NCI-H146 (cell line): ENCODE data around the gene NXN.

ENCODE experiments used
- DNase-seq: peaks from one replicate; lab custom pipeline; 2025; lab: John Stamatoyannopoulos, UW

Gene NXN

DNA sequence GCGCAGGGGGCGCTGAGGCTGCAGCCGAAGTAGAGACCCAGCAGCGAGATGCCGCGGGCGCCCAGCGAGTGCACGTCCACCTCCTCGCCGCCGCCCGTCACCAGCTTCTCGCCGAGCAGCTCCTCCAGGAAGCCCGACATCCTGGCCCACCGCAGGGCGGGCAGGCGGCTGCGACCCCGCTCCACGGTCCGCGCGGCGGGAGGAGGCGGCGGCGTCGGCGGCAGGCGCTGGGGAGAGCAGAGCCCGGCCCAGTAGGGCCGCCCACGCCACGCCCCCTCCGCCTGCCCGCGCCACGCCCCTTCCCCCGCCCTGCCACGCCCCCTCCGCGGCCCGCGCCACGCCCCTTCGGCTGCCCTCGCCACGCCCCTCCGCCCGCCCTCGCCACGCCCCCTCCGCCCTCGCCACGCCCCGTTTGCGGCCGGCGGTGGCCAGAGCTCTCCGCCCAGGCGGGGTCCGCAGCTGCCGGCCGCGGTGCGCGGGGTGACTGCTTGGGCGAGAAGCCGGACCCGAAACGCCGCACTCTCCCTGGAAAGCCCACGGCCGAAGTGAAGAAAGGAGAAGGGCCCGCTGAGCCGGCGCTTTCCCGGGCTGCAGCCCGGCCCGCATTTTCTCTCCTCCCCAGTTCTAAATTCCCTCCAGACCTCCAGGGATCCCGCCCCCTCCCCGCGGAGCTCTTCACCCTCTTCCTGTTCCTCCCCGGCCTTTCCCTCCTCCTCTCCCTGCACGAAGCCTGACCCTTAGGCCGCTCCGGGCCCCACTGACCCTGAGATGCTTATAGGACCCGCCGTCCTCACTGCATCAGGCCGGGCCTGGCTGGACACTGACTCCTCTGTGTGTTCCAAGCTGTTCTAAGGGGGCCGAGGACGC, at the start of gene NXN:
Gene NXN (minus strand): TSS at position 238 of the 867 bp plus-strand sequence.
- DNase-seq, result peak; percentile 86

DNA sequence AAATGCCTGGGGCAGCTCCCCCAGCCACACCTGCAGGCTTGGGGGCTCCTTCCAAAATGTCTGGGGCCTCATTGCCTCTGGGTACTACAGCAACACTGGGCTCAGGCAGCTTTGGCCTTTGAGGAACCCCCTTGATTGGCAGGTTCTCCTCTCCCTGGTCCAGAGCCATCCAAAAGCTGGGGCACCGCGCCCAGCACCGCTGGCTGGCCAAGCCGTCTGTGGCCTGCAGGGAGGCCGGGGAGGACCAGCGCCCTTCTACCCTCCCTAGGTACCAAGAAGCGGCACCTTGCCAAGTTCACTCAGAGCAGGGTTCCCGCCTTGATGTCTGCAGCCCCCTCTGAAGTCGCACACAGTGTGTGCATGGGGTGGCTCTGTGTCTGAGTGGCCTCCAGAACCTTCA, 47.5 kb upstream of the NXN start:
- DNase-seq, result no peak

DNA sequence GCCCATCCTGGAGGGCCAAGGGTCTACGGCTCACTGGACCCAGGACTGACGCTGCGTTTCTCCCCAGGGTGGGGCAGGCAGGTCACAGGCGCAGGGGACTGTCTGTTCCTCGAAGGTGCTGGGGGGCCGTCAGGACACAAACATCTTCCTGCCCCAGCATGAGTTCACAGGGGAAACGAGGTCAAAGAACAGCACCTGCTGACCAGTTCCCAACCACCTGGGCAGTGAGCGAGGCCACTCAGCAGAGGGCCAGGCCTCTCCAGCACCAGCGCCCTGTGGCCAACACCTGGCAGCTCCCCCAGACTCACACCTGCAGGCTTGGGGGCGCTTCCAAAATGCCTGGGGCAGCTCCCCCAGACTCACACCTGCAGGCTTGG, 47.0 kb upstream of the NXN start:
- no peak for DNase-seq

DNA sequence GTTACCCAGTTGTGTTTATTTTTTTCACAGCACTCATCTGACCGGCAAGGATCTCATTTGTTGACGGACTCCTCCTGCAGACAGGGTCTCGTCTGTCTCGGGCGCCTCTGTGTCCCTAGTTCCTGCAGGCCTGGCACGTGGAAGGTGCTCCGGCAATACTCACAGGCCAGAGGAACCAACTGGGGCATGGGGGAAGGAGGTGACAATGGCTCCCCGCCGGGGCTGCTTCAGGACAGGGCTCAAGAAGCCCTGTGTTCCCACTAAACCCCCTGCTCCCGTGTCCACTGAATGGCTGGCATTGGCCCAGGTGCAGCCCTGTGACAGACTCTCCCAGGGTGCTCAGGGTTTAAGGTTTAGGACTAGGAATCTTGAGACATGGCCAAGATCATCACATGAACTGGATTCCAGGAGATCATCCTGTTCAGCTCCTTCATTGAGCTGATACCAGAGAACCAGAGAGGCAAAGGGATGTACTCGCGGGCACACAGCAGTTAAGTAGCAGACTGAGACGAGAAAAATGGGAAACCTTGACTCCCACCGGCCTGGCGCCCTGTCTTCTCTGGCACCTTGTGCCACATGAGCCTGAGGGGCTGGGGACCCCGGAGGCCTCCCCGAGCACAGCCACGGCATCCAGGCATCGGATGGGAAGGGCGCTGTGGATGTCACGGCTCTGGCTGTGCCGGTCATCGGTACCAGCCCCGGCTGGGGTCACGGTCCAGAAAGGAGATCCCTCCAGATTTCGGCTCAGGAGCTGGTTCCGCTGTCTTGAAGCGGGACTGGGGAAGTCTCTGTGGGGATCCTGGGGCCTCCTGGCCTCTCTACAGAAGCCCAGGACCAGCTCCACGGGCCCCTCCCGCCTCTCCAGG, 46.4 kb upstream of the NXN start:
- DNase-seq, result no peak

DNA sequence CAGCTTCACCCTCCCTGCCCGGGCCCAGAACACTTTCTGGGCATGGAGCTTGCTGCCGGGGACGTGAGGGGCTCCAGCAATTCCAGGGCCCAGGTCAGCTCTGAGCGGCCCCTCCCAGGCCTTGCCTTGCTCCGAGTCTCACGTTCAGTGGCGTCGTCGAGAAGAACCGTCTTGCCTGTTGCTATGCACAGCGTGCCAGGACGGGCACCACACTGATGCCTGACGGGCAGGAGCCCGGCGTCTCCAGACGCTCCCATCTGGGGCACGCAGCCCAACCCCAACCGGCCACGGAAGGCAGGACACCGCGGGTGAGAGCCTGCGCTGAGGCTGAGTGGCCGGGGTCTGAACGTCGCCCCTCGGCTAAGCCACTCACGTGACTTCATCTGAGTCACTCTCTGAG, 44.5 kb upstream of the NXN start:
- no peak for DNase-seq

DNA sequence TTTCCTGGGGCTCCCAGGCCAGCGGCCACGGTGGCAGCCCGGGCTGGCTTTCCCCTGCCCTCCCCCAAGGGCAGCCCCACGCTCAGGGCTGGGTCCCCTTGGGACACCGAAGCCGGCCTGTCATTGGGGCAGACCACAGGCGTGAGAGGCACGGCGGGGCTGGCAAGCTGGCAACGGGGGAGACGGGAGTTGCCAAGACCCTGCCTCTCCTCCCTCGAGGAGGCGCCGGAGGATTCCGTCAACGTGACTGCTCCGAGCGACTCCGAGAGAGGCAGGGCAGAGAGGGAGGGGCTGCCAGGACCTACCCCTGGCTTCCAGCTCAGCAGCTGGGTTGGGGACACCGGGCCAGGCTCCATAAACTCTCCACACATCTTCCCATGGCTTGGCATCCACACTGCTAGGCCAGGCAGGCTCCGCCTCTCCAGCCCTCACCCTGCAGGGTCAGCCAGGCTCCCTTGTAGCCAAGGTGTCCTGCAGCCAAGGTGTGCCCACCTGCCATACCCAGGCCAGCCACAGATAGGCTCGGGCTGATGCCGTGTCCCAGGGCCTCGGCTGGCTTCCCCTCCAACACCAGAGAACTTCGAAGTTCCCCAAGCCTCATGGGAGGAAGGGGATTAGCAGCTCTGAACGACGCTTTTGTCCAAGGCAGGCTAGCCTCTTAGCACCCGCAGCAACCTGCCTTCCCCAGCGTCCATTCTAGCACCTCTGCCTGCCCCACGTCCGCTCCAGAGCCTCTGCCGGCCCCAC, 42.9 kb upstream of the NXN start:
- DNase-seq, result no peak

DNA sequence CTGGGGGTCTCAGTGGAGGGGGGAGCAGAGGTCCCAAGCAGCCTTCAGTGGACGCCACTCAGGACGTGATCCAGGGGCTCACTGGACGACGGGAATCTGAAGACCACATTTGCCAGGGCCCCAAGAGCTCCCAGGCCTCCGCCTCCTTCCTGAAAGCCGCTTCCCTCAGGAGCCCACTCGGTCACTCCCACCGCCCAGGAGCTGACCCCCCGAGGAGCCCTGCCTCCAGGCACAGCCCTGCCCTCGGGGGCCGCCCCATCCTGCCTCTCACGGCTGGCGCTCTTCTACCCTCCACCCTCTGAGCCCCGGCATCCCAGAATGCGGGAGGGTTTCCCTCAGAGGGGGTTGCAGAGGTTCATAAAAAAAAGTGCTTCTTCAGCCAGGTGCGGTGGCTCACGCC, 41.6 kb upstream of the NXN start:
- no peak for DNase-seq

DNA sequence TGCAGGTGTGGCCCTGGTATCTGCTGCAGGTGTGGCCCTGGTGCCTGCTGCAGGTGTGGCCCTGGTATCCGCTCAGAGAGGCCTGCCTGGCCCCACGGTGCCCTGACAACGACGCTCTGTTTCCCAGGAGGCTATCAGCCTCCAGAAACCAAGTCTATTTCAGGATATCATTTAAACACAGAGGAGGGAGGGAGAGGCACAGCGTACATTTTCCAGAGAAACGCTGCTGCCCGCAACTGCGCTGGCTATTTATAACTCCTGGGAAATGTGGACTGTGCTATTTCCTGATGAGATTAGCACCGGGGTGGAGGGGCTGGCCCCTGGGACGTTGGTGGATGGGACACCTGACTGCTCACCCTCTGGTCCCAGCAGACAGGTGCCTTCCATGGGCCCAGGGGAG, 39.9 kb upstream of the NXN start:
- no peak for DNase-seq

DNA sequence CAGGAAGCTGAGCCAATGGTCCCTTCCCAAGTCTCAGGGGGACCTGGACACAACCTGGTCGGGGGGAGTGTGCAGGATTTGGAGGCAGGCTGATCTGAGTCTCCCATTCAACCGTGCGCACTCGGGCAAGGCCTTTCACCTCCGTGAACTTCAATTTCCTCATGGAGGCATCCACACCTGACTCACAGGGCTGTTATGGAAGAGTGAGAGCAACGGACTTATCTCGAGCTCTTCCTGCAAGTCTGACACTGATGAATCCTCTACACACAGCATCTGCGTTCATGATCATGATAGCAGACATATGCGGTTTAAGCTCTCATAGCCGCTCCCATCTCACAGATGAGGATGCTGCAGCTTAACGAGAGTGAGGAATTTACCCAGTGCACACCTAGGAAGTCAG, 39.0 kb upstream of the NXN start:
- DNase-seq, result no peak

DNA sequence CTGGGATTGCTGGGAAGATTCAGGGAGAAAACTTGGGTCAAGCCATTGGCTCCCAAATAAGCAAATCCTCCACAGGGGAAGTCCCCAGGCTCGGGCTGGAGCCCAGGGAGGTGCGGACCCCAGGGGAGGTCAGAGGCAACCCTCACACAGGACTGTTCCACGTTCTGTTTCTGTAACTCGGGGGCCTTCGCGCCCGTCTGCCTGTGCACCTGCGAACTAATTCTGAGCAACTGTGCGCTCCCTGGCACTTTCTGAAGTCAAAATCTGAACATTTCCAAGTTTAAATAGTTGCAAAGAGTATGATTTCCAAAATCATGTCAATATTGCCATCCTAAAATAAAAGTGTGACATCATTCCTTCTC, 34.1 kb upstream of the NXN start:
- DNase-seq, result no peak

DNA sequence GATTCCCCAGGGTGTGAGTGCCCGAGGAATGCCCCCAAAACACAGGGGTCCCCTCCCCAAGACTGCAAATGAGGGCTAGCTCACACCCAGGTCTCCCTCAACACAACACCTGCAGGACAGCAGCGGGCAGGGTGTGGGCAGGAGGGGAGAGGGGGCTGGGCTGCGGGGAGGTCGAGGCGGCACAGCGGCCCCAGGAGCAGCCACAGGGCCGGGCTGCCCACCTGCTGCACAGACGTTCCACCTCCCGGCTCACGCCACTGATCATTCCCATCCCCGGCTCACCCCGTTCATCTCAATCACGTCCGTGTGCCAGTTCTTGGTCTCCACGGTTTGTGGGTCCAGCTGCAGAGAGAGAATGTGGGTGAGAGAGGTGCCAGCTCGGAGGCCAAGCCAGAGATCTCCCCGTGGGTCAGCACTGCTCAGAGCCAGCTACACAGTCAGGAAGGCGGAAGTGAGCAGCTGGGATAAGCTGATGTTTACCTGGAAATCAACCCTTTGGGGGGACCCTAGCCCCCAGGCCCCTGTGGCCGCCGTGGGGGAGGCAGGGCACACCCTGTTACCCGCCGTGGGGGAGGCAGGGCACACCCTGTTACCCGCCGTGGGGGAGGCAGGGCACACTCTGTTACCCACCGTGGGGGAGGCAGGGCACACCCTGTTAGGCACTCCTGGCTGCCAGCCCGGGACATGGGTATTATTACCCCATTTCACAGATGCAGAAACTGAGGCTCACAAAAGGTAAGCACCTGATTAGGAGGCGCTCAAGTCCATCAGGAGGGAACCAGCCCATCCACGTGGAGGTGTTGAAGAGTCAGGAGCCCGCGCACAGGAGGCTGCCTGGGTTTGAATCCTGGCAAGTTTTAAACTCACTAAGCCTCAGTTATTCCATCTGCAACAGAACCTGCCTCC, 33.5 kb upstream of the NXN start:
- DNase-seq, result no peak

DNA sequence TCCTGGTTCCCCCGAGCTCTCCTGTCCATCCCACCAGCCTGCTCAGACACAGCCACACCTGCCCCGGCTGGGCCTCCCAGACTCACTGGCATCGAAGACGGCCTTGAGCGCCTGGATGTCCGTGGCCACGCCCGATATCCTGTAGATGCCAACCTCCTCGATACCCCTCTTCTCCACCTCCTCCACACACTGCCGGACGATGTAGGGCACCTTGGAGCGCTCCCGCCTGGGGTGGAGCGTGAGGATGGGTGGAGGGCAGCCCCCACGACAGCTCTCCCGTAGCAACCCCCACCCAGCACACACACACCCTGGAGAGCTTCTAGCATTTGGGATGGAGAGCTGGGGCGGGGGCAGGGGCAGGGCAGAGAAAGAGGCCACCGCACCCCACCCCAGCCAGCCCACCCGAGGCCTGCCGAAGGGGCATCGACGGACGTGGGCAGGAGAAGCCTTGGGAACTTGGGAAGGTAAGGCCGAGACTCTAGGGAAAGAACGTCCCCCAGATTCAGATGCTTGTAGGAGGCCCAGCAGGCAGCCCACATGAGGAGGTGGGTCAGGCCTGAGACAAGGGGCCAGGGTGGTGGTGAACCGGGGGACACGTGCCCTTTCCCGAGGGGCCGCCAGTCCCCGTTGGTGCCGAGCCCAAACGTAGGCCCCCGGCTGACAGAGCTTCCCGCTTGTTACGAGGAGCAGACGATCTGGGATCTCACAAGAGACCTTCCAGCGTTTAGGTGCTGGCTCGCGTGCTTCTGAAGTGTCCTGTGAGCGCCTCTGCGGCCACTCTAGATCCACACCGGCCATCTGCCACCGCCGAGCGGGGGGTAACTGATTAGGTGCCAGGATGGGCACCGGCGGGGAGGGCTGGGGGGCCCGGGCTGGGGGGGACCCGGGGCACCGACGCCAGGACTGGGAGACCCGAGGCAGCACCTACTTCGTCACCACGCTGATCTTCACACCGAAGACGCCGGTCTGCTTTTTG, 32.5 kb upstream of the NXN start:
- DNase-seq, result no peak

DNA sequence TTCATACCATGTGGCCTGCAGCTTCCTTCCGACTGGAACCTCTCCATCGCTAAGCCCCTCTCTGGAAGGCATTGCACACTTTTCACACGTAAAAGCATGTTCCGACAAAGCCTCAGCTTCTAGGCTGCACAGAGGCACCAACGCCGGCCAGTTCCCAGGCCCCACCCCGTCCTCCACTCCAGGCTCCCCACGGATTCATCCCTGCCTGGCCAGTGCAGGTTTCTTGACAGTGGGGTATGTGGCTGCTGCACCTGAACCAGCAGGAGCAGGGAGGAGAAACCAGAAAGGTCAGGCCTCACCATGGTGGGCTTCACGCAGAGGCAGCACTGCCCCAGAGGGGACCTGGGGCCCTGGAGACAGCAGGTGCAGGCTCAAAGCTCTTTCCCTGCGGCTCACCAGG, 31.6 kb upstream of the NXN start:
- no peak for DNase-seq

DNA sequence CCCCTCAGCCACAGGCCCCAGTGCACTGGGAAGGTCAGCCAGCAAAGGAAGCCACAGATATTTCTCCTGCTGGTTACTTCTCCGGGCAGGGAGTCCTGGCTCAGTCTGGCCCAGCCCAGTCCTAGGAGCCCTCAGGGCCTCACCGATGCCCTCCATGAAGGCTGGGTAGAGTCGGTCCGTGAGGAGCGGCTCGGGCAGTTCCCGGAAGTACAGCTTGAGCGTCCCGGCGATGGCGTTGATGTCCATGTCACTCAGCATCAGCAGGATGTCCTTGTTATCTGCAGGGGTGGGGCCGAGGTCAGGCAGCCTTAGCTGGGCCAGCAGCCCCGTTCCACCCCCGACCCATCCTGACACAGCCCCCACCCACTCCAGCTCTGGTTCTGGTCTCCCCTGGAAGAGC, 31.0 kb upstream of the NXN start:
- no peak for DNase-seq

DNA sequence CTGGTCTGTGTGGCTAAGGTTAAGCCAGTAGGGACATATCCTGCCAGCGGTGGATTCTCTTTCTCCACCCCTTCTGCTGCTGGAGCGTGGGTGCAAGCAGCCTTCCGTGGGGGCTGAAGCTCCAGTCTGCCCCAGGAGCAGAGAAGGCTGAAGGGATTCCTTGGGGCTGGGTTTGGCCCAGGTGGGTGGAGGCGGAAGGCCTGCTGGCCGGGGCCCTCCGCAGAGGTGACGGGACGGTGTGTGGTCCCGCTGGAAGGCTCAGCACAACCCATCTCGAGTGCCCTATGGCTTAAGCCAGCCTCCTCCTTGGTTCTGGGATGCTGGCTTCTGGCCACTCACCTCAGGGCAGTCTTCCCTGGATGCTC, 30.5 kb upstream of the NXN start:
- no peak for DNase-seq

DNA sequence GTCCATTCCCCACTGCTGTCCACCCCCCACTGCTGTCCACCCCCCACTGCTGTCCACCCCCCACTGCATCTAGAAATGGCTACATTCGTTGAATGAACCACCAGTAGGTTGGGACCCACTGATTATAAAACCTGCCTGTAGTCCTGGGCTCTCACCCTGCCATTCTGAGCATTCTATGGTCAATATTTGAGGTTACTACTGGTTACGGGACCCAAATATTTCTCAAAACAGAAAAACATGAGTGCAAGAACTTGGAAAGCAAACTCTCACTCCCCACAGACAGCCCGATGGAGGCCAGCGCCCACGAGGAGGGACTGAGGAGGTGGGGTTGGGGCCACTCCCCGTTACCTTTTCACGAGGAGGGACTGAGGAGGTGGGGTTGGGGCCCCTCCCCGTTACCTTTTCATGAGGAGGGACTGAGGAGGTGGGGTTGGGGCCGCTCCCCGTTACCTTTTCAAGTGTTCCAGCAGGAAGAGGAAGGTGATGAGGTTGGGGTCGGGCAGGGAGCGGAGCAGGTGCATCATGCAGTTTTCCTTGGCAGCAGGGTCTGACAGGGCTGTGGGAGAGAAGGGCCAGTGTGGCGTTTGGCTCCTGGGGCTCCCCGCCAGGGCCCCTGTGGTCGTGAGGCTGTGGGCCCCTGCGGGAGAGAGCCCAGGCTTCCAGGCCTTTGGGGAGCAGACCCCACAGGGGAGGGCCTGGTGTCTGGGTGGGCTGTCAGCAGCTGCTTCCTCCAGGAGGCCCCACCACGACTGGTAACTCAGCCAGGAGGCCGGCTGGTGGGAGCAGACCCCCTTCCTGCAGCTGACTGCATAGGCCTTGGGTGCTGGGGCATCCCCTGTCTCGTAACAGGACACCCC, 29.9 kb upstream of the NXN start:
- no peak for DNase-seq

DNA sequence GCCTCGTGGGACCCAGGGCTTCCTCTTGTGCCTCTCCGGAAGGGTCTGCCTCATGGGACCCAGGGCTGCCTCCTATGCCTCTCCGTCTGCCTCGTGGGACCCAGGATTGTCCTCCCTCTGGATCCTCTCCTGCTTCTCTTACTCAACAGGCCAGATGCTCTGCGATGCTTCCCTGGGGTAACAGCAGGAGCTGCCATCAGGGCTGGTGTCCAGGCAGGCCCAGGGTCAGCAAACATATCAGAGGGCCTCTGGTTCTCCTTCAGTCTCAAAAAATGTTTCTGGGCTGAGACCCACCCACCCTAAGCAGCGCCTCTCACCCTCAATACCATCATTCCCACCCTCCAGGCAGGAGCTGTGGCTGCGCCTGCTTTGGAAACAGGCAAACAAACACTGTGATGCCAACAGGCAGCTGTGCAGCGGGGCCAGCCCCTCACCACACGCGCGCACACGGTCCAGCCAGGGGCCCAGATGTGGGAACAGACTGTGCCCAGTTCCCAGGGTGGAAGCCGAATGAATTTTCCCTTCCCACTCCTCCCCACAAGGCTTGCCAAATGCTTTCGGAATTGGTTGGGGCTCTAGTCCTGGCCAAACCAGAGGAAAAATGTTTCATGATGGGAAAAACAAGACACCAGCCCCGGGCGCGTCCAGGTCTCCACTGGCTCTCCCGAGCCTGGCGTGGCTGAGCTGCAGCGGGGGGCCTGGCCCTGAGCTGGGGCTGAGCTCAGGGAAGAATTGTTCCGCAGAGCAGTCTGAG, 28.6 kb upstream of the NXN start:
- DNase-seq, result no peak

DNA sequence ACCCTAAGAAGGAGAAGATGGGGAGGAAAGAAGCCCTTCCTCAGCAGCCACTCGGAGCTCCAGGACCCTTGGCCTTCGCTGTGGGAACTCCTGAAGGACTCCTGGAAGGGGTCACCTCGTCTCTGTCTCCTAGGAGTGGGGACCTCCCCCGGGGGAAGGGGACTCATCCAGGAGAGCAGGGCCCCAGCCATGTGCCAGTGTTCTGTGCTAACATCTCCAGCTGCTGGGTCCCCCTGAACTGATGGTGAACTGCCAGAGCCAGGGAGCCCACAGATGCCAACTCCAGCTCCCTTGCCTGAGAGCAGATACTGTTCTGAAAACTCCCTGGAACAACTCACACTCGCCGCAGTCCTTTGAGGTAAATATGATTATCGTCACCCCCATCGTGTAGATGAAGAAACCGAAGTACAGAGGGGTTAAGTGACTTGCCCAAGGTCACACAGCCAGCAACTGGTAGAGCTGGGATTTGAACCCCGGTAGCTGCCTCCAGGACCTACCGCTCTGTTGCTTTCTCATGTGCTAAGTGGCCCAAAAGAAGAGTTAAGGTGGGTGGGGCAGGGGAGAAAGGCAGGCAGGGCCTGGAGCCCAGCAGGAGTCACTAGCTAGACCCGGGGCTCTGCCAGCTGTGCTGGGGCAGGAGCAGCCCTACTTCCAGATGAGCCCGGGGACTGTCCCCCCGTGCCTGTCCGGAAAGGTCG, 27.9 kb upstream of the NXN start:
- DNase-seq, result no peak
